Globus pallidus (tissue), 1 donor: ENCODE measurements around the gene MMRN1.

Source experiments
- DNase-seq: peaks from one replicate; pipeline ENCODE4 v3.0.0-alpha.2; 2015; ENCODE audit warnings: low spot score

Gene MMRN1

GRCh38 chr4:89995006-89995405 lies 100.4 kb downstream of the MMRN1 start:
- no peak for DNase-seq

GRCh38 chr4:89995814-89996213 lies 101.2 kb downstream of the MMRN1 start:
- no peak for DNase-seq

GRCh38 chr4:89997171-89997704 lies 102.6 kb downstream of the MMRN1 start:
- DNase-seq, result no peak

GRCh38 chr4:89998469-89999011 lies 103.9 kb downstream of the MMRN1 start:
- no peak for DNase-seq

- no peak for DNase-seq
Measured at GRCh38 chr4:90001023-90001422, 106.4 kb downstream of the MMRN1 start.

GRCh38 chr4:90002441-90003062 lies 107.9 kb downstream of the MMRN1 start:
- no peak for DNase-seq
